Smooth muscle cell (in vitro differentiated cells): ENCODE data around the gene DPH6. TPM values are rescaled to one million over a fixed set of nuclear protein-coding genes. Genes with fewer than 3 reads are reported as not detected.

Experiments used
- DNase-seq: peaks from one replicate; lab custom pipeline; 2025; ENCODE audit not compliant: unreplicated experiment; lab: John Stamatoyannopoulos, UW
- H2AFZ ChIP-seq: fragments of 200-600 bp; sonication (generic); 2 replicates; pipeline ENCODE4 v1.6.0; 2016; ENCODE audit warnings: antibody characterized with exemption, low read depth, mild to moderate bottlenecking
- H3F3A ChIP-seq: fragments of 200-600 bp; sonication (generic); 2 replicates; pipeline ENCODE4 v1.6.0; 2017; ENCODE audit warnings: antibody characterized with exemption, low read depth
- H3K27ac ChIP-seq: fragments of 200-600 bp; sonication (generic); 2 replicates; pipeline ENCODE4 v1.5.1; 2016; ENCODE audit warnings: low read depth, mild to moderate bottlenecking
- H3K27me3 ChIP-seq: fragments of 200-600 bp; sonication (generic); 2 replicates; pipeline ENCODE4 v1.6.1; 2016; ENCODE audit warnings: low read depth, mild to moderate bottlenecking
- H3K36me3 ChIP-seq: fragments of 200-600 bp; sonication (generic); 2 replicates; pipeline ENCODE4 v1.5.1; 2016; ENCODE audit warnings: low read depth
- H3K4me1 ChIP-seq: fragments of 200-600 bp; sonication (generic); 2 replicates; pipeline ENCODE4 v1.5.1; 2016; ENCODE audit warnings: low read depth
- H3K4me2 ChIP-seq: fragments of 200-600 bp; sonication (generic); 2 replicates; pipeline ENCODE4 v1.6.0; 2016; ENCODE audit warnings: mild to moderate bottlenecking
- H3K4me3 ChIP-seq: fragments of 200-600 bp; sonication (generic); 2 replicates; pipeline ENCODE4 v1.5.1; 2016; ENCODE audit warnings: mild to moderate bottlenecking
- H3K79me2 ChIP-seq: fragments of 200-600 bp; sonication (generic); 2 replicates; pipeline ENCODE4 v1.6.0; 2016; ENCODE audit warnings: low read depth, mild to moderate bottlenecking
- H3K9ac ChIP-seq: fragments of 200-600 bp; sonication (generic); 2 replicates; pipeline ENCODE4 v1.6.0; 2016; ENCODE audit warnings: low read depth
- H3K9me3 ChIP-seq: fragments of 200-600 bp; sonication (generic); replicated peaks from 2 replicates; pipeline ENCODE4 v1.5.1; 2016; ENCODE audit warnings: low read depth
- H4K20me1 ChIP-seq: fragments of 200-600 bp; sonication (generic); 2 replicates; pipeline ENCODE4 v1.6.0; 2016; ENCODE audit warnings: low read depth
- WGBS: methylation state at CpG from one replicate; pipeline ENCODE4 v1.1.7; 2016; ENCODE audit warnings: low lambda C conversion rate; 5-methylcytosine and 5-hydroxymethylcytosine counted together
- polyA plus RNA-seq: library from polyadenylated mRNA; unstranded; fragments of >200 nt; fragmentation: Nextera tagmentation; extraction: Ambion mirVana; gene quantifications from 2 replicates; pipeline ENCODE4 v1.2.1, GENCODE V29; 2016
- total RNA-seq: library from RNA; depleted of rRNA; stranded (reverse); fragments of >200 nt; gene quantifications from 2 replicates; pipeline ENCODE4 v1.2.3, GENCODE V29; 2014
- TF ChIP-seq, protein P1 (sequence below): fragments of 200-600 bp; sonication (generic); IDR thresholded peaks from 2 replicates; pipeline ENCODE4 v1.5.1; 2017; ENCODE audit warnings: borderline replicate concordance, mild to moderate bottlenecking, antibody characterized with exemption; ENCODE audit not compliant: insufficient read depth, poor library complexity, severe bottlenecking

The DPH6 gene
- total and polyA plus RNA-seq, 2 experiments from 2014 or later, result 4.0 to 19.9 TPM

DNA sequence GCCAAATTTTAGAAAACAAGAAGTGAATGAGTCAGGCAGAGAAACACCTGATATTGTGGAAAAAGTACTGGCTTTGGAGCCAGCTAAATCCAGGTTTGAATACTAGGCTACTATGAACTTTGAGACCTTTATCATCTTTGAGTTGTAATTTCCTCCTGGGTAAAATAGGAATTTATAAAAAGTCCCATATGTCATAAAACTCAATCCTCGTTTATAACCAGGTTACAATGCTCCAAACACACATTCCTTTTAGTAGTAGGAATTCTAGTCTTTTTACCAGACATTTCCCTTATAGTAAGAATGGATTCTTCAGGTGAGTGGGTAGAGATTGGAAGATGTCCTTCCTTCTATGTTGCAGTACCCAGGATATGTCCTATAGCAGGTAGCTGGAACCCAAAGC, 16.7 kb upstream of the DPH6 start:
- DNase-seq, result no peak
- WGBS, result 94% methylated on average over 1 of the region's 1 CpG
- Histone ChIP-seq H3K4me2 (no peak overlapping the region), H3K36me3 (no peaks in the 10 kb centered on the region), H3F3A (no peaks in the 10 kb centered on the region), H3K9me3 (no peaks in the 10 kb centered on the region), H3K79me2 (no peaks in the 10 kb centered on the region), H4K20me1 (no peaks in the 10 kb centered on the region), H3K4me3 (no peak overlapping the region), H3K9ac (no peak overlapping the region), H3K27me3 (no peaks in the 10 kb centered on the region), H3K4me1 (no peaks in the 10 kb centered on the region), H2AFZ (no peak overlapping the region), H3K27ac (no peak overlapping the region)
- TF ChIP-seq, protein P1, sequence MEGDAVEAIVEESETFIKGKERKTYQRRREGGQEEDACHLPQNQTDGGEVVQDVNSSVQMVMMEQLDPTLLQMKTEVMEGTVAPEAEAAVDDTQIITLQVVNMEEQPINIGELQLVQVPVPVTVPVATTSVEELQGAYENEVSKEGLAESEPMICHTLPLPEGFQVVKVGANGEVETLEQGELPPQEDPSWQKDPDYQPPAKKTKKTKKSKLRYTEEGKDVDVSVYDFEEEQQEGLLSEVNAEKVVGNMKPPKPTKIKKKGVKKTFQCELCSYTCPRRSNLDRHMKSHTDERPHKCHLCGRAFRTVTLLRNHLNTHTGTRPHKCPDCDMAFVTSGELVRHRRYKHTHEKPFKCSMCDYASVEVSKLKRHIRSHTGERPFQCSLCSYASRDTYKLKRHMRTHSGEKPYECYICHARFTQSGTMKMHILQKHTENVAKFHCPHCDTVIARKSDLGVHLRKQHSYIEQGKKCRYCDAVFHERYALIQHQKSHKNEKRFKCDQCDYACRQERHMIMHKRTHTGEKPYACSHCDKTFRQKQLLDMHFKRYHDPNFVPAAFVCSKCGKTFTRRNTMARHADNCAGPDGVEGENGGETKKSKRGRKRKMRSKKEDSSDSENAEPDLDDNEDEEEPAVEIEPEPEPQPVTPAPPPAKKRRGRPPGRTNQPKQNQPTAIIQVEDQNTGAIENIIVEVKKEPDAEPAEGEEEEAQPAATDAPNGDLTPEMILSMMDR, result no peak

- H3K9me3 ChIP-seq, result no peaks in the 10 kb centered on the region
- no peaks in the 10 kb centered on the region for H3K27me3 ChIP-seq
- no peaks in the 10 kb centered on the region for H3K79me2 ChIP-seq
- no peak overlapping the region for H3K9ac ChIP-seq
- no peaks in the 10 kb centered on the region for H4K20me1 ChIP-seq
- H3K27ac ChIP-seq, result no peak overlapping the region
- no peaks in the 10 kb centered on the region for H3K4me1 ChIP-seq
- DNase-seq, result no peak
- H3K4me2 ChIP-seq, result no peak overlapping the region
- WGBS, result 92% methylated on average over 1 of the region's 1 CpG
- no peaks in the 10 kb centered on the region for H3K36me3 ChIP-seq
- no peaks in the 10 kb centered on the region for H3F3A ChIP-seq
- TF ChIP-seq, protein P1, result no peak
- H2AFZ ChIP-seq, result no peak overlapping the region
- H3K4me3 ChIP-seq, result no peak overlapping the region
Measured at GRCh38 chr15:35561308-35561707, 15.3 kb upstream of the DPH6 start.

DNA sequence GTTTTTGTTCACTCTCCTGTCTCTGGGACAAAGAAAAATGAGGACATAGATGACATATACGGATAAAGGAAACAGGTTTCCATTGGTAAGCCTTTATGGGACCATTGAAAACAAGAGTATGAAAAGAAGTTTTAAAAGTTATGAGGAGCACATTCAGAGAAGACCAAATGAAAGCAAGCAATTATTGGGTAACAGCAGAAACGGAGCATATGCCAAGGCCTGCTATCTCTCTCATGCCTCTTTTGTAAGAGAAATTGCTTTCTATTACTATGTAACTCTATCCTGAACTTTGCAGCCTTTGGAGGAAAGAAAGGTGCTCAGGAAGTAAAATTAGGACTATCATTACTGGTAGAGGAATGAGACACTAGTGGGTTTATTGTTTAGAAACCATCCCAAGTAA, 14.9 kb upstream of the DPH6 start:
- H2AFZ ChIP-seq, result no peak overlapping the region
- WGBS, result 84% methylated on average over 2 of the region's 2 CpGs
- H3K27me3 ChIP-seq, result no peaks in the 10 kb centered on the region
- no peak overlapping the region for H3K4me2 ChIP-seq
- no peak for DNase-seq
- no peak overlapping the region for H3K9ac ChIP-seq
- no peak overlapping the region for H3K4me3 ChIP-seq
- no peaks in the 10 kb centered on the region for H3K36me3 ChIP-seq
- no peaks in the 10 kb centered on the region for H3F3A ChIP-seq
- TF ChIP-seq, protein P1, result no peak
- H3K27ac ChIP-seq, result no peak overlapping the region
- H3K4me1 ChIP-seq, result no peaks in the 10 kb centered on the region
- no peaks in the 10 kb centered on the region for H3K79me2 ChIP-seq
- no peaks in the 10 kb centered on the region for H4K20me1 ChIP-seq
- no peaks in the 10 kb centered on the region for H3K9me3 ChIP-seq

- Histone ChIP-seq H3K4me1 (no peaks in the 10 kb centered on the region), H3K9me3 (no peaks in the 10 kb centered on the region), H3F3A (no peaks in the 10 kb centered on the region), H4K20me1 (no peaks in the 10 kb centered on the region), H3K4me2 (no peak overlapping the region), H3K9ac (no peak overlapping the region), H3K79me2 (no peaks in the 10 kb centered on the region), H3K27me3 (no peaks in the 10 kb centered on the region), H3K27ac (no peak overlapping the region), H3K4me3 (no peak overlapping the region), H3K36me3 (no peaks in the 10 kb centered on the region), H2AFZ (no peak overlapping the region)
- WGBS, result 92% methylated on average over 1 of the region's 1 CpG
- no peak for DNase-seq
- TF ChIP-seq, protein P1, result no peak
Measured at GRCh38 chr15:35560258-35560657, 14.3 kb upstream of the DPH6 start.
